ENCODE data around the gene LRRIQ3.

LRRIQ3 gene

GRCh38 chr1:74107394-74107793 is 90.6 kb downstream of the LRRIQ3 start:
- no peak for DNase-seq (ENCODE audit: low read depth)

GRCh38 chr1:74091371-74091770 is 106.6 kb downstream of the LRRIQ3 start:
- no peak for DNase-seq (ENCODE audit: low read depth)

GRCh38 chr1:74083128-74083527 is 114.8 kb downstream of the LRRIQ3 start:
- DNase-seq (ENCODE audit: low read depth) = no peak

GRCh38 chr1:74065081-74065480 is 132.9 kb downstream of the LRRIQ3 start:
- no peak for DNase-seq (ENCODE audit: low read depth)

- DNase-seq (ENCODE audit: low read depth) = no peak
These were observed 140.3 kb downstream of the LRRIQ3 start for GRCh38 chr1:74057719-74058118.

GRCh38 chr1:74053407-74053806 is 144.6 kb downstream of the LRRIQ3 start:
- DNase-seq (ENCODE audit: low read depth) = no peak

- DNase-seq (ENCODE audit: low read depth) = no peak
These were observed 147.6 kb downstream of the LRRIQ3 start for GRCh38 chr1:74050386-74050785.

GRCh38 chr1:74038042-74038441 is 159.9 kb downstream of the LRRIQ3 start:
- DNase-seq (ENCODE audit: low read depth) = no peak

- no peak for DNase-seq (ENCODE audit: low read depth)
These were observed 185.4 kb downstream of the LRRIQ3 start for GRCh38 chr1:74012583-74012982.

GRCh38 chr1:74011736-74012135 is 186.2 kb downstream of the LRRIQ3 start:
- DNase-seq (ENCODE audit: low read depth) = no peak

- DNase-seq (ENCODE audit: low read depth) = no peak
These were observed 187.8 kb downstream of the LRRIQ3 start for GRCh38 chr1:74010206-74010605.

GRCh38 chr1:74005533-74005932 is 192.4 kb downstream of the LRRIQ3 start:
- no peak for DNase-seq (ENCODE audit: low read depth)

GRCh38 chr1:74003806-74004205 is 194.2 kb downstream of the LRRIQ3 start:
- no peak for DNase-seq (ENCODE audit: low read depth)

- no peak for DNase-seq (ENCODE audit: low read depth)
These were observed 199.5 kb downstream of the LRRIQ3 start for GRCh38 chr1:73998348-73998959.

GRCh38 chr1:73980324-73981040 is 217.5 kb downstream of the LRRIQ3 start:
- no peak for DNase-seq (ENCODE audit: low read depth)

GRCh38 chr1:73979684-73980083 is 218.3 kb downstream of the LRRIQ3 start:
- DNase-seq (ENCODE audit: low read depth) = no peak

GRCh38 chr1:73978964-73979363 is 219.0 kb downstream of the LRRIQ3 start:
- DNase-seq (ENCODE audit: low read depth) = no peak

All from T follicular helper cell (primary cell).